ENCODE measurements around the gene SMIM15. TPM values are rescaled to one million over a fixed set of nuclear protein-coding genes. Genes with fewer than 3 reads are reported as not detected.

SMIM15 gene
- polyA plus RNA-seq, 1 donor from 2014 or later: 30.1 TPM

DNA sequence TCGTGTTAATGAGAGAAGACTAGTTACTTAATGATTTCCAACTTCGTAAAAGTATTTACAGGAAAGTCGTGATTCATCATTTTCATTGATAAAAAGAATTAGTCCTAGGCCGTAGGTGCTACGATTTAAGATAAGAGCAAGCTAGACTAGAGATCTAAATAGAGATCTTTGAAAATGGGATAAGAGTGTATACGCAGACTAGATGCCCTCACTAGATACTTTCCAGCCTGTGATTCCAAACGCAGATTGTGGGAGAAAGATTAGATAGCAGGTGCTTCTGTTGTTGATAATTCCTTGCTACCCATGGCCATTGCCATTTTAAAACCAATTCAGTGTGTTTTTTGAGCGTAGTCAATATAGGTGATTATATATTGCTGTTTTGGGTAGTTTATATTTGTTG, 6.7 kb upstream of the SMIM15 start:
- no peaks in the 10 kb centered on the region for H3K9me3 ChIP-seq (ENCODE audit: low read length)
- H3K4me3 ChIP-seq (ENCODE audit: low read length): no peak overlapping the region
- H3F3A ChIP-seq (ENCODE audit: insufficient read depth, low read length, poor library complexity, severe bottlenecking): no peaks in the 10 kb centered on the region
- no peak overlapping the region for H3K27ac ChIP-seq (ENCODE audit: low read length)
- no peak overlapping the region for H2AFZ ChIP-seq (ENCODE audit: low read depth, low read length)
- no peaks in the 10 kb centered on the region for H3K79me2 ChIP-seq (replicated peaks; ENCODE audit: insufficient read depth, low read length)
- no peaks in the 10 kb centered on the region for H3K9me2 ChIP-seq (ENCODE audit: insufficient read depth, low read length)
- no peak overlapping the region for H3K9ac ChIP-seq (ENCODE audit: low read length)
- H3K27me3 ChIP-seq (ENCODE audit: insufficient read depth, low read depth, low read length): no peaks in the 10 kb centered on the region
- H3K4me2 ChIP-seq (ENCODE audit: low read length): no peak overlapping the region
- no peaks in the 10 kb centered on the region for H4K20me1 ChIP-seq (ENCODE audit: insufficient read depth)
- H3K36me3 ChIP-seq (ENCODE audit: insufficient read depth, low read length): no peaks in the 10 kb centered on the region
- TF ChIP-seq, protein P1, sequence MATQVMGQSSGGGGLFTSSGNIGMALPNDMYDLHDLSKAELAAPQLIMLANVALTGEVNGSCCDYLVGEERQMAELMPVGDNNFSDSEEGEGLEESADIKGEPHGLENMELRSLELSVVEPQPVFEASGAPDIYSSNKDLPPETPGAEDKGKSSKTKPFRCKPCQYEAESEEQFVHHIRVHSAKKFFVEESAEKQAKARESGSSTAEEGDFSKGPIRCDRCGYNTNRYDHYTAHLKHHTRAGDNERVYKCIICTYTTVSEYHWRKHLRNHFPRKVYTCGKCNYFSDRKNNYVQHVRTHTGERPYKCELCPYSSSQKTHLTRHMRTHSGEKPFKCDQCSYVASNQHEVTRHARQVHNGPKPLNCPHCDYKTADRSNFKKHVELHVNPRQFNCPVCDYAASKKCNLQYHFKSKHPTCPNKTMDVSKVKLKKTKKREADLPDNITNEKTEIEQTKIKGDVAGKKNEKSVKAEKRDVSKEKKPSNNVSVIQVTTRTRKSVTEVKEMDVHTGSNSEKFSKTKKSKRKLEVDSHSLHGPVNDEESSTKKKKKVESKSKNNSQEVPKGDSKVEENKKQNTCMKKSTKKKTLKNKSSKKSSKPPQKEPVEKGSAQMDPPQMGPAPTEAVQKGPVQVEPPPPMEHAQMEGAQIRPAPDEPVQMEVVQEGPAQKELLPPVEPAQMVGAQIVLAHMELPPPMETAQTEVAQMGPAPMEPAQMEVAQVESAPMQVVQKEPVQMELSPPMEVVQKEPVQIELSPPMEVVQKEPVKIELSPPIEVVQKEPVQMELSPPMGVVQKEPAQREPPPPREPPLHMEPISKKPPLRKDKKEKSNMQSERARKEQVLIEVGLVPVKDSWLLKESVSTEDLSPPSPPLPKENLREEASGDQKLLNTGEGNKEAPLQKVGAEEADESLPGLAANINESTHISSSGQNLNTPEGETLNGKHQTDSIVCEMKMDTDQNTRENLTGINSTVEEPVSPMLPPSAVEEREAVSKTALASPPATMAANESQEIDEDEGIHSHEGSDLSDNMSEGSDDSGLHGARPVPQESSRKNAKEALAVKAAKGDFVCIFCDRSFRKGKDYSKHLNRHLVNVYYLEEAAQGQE (IDR thresholded peaks at IDR 0.05; ENCODE audit: borderline replicate concordance): no peak

DNA sequence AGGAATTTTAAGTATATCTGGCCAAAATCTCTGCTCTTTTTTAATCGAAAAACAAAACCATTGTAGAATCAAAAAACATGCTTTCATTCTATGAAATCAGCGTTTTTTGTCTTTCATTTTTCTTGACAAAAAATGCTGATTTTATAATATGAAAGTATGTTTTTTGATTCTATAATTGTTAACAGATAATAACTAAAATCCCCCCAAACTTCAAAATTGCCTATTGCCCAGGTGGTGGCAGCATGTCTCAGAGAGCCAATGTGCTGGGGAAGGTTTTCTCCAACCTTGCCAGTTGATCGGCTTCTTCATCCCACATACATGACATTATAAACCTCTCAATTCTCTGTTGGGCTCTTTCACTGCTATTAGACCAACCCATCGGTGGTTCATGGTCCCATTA, 5.1 kb upstream of the SMIM15 start:
- H3K36me3 ChIP-seq (ENCODE audit: insufficient read depth, low read length): no peaks in the 10 kb centered on the region
- H3K9me2 ChIP-seq (ENCODE audit: insufficient read depth, low read length): no peaks in the 10 kb centered on the region
- TF ChIP-seq SMC3 (conservative IDR thresholded peaks at IDR 0.05; ENCODE audit: poor library complexity) (peak; percentile 66), POLR2AphosphoS5 (IDR thresholded peaks at IDR 0.05) (no peak), TAF1 (IDR thresholded peaks at IDR 0.05; ENCODE audit: low read depth) (no peak), EP300 (conservative IDR thresholded peaks at IDR 0.05; ENCODE audit: poor library complexity, severe bottlenecking) (no peak), RAD21 (conservative IDR thresholded peaks at IDR 0.05) (peak; percentile 61), MXI1 (conservative IDR thresholded peaks at IDR 0.05; ENCODE audit: poor library complexity, severe bottlenecking) (no peak)
- TF ChIP-seq, protein P2, sequence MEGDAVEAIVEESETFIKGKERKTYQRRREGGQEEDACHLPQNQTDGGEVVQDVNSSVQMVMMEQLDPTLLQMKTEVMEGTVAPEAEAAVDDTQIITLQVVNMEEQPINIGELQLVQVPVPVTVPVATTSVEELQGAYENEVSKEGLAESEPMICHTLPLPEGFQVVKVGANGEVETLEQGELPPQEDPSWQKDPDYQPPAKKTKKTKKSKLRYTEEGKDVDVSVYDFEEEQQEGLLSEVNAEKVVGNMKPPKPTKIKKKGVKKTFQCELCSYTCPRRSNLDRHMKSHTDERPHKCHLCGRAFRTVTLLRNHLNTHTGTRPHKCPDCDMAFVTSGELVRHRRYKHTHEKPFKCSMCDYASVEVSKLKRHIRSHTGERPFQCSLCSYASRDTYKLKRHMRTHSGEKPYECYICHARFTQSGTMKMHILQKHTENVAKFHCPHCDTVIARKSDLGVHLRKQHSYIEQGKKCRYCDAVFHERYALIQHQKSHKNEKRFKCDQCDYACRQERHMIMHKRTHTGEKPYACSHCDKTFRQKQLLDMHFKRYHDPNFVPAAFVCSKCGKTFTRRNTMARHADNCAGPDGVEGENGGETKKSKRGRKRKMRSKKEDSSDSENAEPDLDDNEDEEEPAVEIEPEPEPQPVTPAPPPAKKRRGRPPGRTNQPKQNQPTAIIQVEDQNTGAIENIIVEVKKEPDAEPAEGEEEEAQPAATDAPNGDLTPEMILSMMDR (IDR thresholded peaks at IDR 0.05; ENCODE audit: poor library complexity, severe bottlenecking): peak; percentile 54
- H3K79me2 ChIP-seq (replicated peaks; ENCODE audit: insufficient read depth, low read length): peaks cover 9% of the 10 kb centered on the region
- H3K9me3 ChIP-seq (ENCODE audit: low read length): no peaks in the 10 kb centered on the region
- H3K27me3 ChIP-seq (ENCODE audit: insufficient read depth, low read depth, low read length): no peaks in the 10 kb centered on the region
- H4K20me1 ChIP-seq (ENCODE audit: insufficient read depth): no peaks in the 10 kb centered on the region
- no peak overlapping the region for H3K4me3 ChIP-seq (ENCODE audit: low read length)
- no peak overlapping the region for H3K27ac ChIP-seq (ENCODE audit: low read length)
- H3K4me2 ChIP-seq (ENCODE audit: low read length): no peak overlapping the region
- no peaks in the 10 kb centered on the region for H3F3A ChIP-seq (ENCODE audit: insufficient read depth, low read length, poor library complexity, severe bottlenecking)
- no peak overlapping the region for H2AFZ ChIP-seq (ENCODE audit: low read depth, low read length)
- H3K9ac ChIP-seq (ENCODE audit: low read length): no peak overlapping the region

DNA sequence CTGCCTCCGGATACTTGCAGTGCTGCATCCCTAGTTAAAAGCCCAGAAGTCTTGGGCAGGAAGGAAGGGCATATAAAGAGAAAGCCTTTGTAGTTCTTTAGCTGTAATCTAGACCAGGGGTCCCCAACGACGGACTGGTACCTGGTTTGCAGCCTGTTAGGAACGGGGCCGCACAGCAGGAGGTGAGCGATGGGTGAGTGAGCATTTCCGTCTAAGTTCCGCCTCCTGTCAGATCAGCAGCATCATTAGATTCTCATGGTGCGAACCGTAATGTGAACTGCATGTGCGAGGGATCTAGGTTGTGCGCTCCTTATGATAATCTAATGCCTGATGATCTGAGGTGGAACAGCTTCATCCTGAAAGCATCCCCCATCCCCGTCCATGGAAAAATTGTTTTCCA, 1.6 kb upstream of the SMIM15 start:
- Histone ChIP-seq H3K4me3 (ENCODE audit: low read length) (peak overlapping the region; percentile 82), H3K9me2 (ENCODE audit: insufficient read depth, low read length) (no peaks in the 10 kb centered on the region), H3F3A (ENCODE audit: insufficient read depth, low read length, poor library complexity, severe bottlenecking) (no peaks in the 10 kb centered on the region), H3K27ac (ENCODE audit: low read length) (no peak overlapping the region), H4K20me1 (ENCODE audit: insufficient read depth) (no peaks in the 10 kb centered on the region), H2AFZ (ENCODE audit: low read depth, low read length) (no peak overlapping the region), H3K79me2 (replicated peaks; ENCODE audit: insufficient read depth, low read length) (peaks cover 36% of the 10 kb centered on the region), H3K9ac (ENCODE audit: low read length) (no peak overlapping the region), H3K36me3 (ENCODE audit: insufficient read depth, low read length) (no peaks in the 10 kb centered on the region), H3K27me3 (ENCODE audit: insufficient read depth, low read depth, low read length) (no peaks in the 10 kb centered on the region), H3K4me2 (ENCODE audit: low read length) (no peak overlapping the region), H3K9me3 (ENCODE audit: low read length) (no peaks in the 10 kb centered on the region)
- TF ChIP-seq, protein P2 (IDR thresholded peaks at IDR 0.05; ENCODE audit: poor library complexity, severe bottlenecking): no peak
- TF ChIP-seq, protein P1 (IDR thresholded peaks at IDR 0.05; ENCODE audit: borderline replicate concordance): no peak
- TF ChIP-seq POLR2AphosphoS5 (IDR thresholded peaks at IDR 0.05) (no peak), RAD21 (conservative IDR thresholded peaks at IDR 0.05) (no peak), SMC3 (conservative IDR thresholded peaks at IDR 0.05; ENCODE audit: poor library complexity) (no peak), EZH2 (IDR thresholded peaks at IDR 0.05; ENCODE audit: borderline replicate concordance, insufficient read depth, low read length, poor library complexity, severe bottlenecking) (no peak), EP300 (conservative IDR thresholded peaks at IDR 0.05; ENCODE audit: poor library complexity, severe bottlenecking) (no peak), TAF1 (IDR thresholded peaks at IDR 0.05; ENCODE audit: low read depth) (no peak), MXI1 (conservative IDR thresholded peaks at IDR 0.05; ENCODE audit: poor library complexity, severe bottlenecking) (no peak)

Data from neural cell (in vitro differentiated cells).